HepG2 (cell line): ENCODE data around the gene RTBDN. TPM values are rescaled to one million over a fixed set of nuclear protein-coding genes. Genes with fewer than 3 reads are reported as not detected.
A peak's percentile ranks its signal among the peaks of the same experiment; 100 is the strongest.

Experiments used
- EHMT2 ChIP-seq: fragments of 200-600 bp; sonication (generic); IDR thresholded peaks from 2 replicates; pipeline ENCODE4 v1.7.0; 2017; ENCODE audit warnings: antibody characterized with exemption, low read depth, low read length, borderline replicate concordance
- ELF3 ChIP-seq: IDR thresholded peaks from 2 replicates; pipeline ENCODE4 v1.6.1; 2016; ENCODE audit warnings: missing genetic modification reagents, missing compliant biosample characterization
- FOXK2 ChIP-seq: fragments of 450-650 bp; IDR thresholded peaks from 2 replicates; pipeline ENCODE4 v1.6.1; 2016
- GTF2F1 ChIP-seq: fragments of 150-350 bp; IDR thresholded peaks from 2 replicates; pipeline ENCODE4 v1.6.1; 2014; ENCODE audit warnings: low read length
- HNRNPLL ChIP-seq: fragments of 200-400 bp; formaldehyde crosslinking; IDR thresholded peaks from 2 replicates; pipeline ENCODE4 v1.6.1; 2017; ENCODE audit warnings: mild to moderate bottlenecking, low read depth, low read length; ENCODE audit not compliant: poor library complexity, severe bottlenecking
- NFKBIZ ChIP-seq: IDR thresholded peaks from 2 replicates; pipeline ENCODE4 v1.6.1; 2018; ENCODE audit warnings: missing genetic modification reagents, missing compliant biosample characterization
- PHB2 ChIP-seq: fragments of 450-650 bp; IDR thresholded peaks from 2 replicates; pipeline ENCODE4 v1.6.1; 2018; ENCODE audit not compliant: partially characterized antibody
- PITX1 ChIP-seq: sonication (generic); formaldehyde crosslinking; IDR thresholded peaks from 2 replicates; pipeline ENCODE4 v1.5.1; 2020; ENCODE audit warnings: mild to moderate bottlenecking, missing genetic modification reagents
- RFX1 ChIP-seq: fragments of 450-650 bp; IDR thresholded peaks from 2 replicates; pipeline ENCODE4 v1.6.1; 2017
- SIX4 ChIP-seq: sonication (generic); formaldehyde crosslinking; IDR thresholded peaks from 2 replicates; pipeline ENCODE4 v1.4.0; 2020; ENCODE audit warnings: missing genetic modification reagents
- SRY ChIP-seq: sonication (generic); formaldehyde crosslinking; IDR thresholded peaks from 2 replicates; pipeline ENCODE4 v1.8.0; 2022; ENCODE audit warnings: mild to moderate bottlenecking, missing genetic modification reagents
- TIGD3 ChIP-seq: sonication (generic); formaldehyde crosslinking; IDR thresholded peaks from 2 replicates; pipeline ENCODE4 v1.5.1; 2020; ENCODE audit warnings: mild to moderate bottlenecking, missing genetic modification reagents, borderline replicate concordance
- ZFP36L2 ChIP-seq: sonication (generic); formaldehyde crosslinking; IDR thresholded peaks from 2 replicates; pipeline ENCODE4 v1.4.0; 2020; ENCODE audit warnings: missing genetic modification reagents
- ZMYM2 ChIP-seq: sonication (generic); formaldehyde crosslinking; IDR thresholded peaks from 2 replicates; pipeline ENCODE4 v1.8.0; 2022; ENCODE audit warnings: mild to moderate bottlenecking, missing genetic modification reagents
- ZNF10 ChIP-seq: sonication (generic); formaldehyde crosslinking; IDR thresholded peaks from 2 replicates; pipeline ENCODE4 v1.4.0; 2020; ENCODE audit warnings: mild to moderate bottlenecking, low read depth, missing genetic modification reagents, borderline replicate concordance
- ZNF121 ChIP-seq: sonication (generic); formaldehyde crosslinking; IDR thresholded peaks from 2 replicates; pipeline ENCODE4 v1.5.0; 2020; ENCODE audit warnings: mild to moderate bottlenecking, missing genetic modification reagents
- ZNF235 ChIP-seq: sonication (generic); formaldehyde crosslinking; IDR thresholded peaks from 2 replicates; pipeline ENCODE4 v1.8.1; 2023; ENCODE audit warnings: mild to moderate bottlenecking, missing genetic modification reagents, borderline replicate concordance
- ZNF263 ChIP-seq: sonication (generic); formaldehyde crosslinking; IDR thresholded peaks from 2 replicates; pipeline ENCODE4 v1.4.0; 2020; ENCODE audit warnings: missing genetic modification reagents
- ZNF543 ChIP-seq: sonication (generic); formaldehyde crosslinking; IDR thresholded peaks from 2 replicates; pipeline ENCODE4 v1.4.0; 2020; ENCODE audit warnings: mild to moderate bottlenecking, missing genetic modification reagents
- ZNF589 ChIP-seq: sonication (generic); formaldehyde crosslinking; conservative IDR thresholded peaks from 2 replicates; pipeline ENCODE4 v1.8.0; 2022; ENCODE audit warnings: mild to moderate bottlenecking, moderate library complexity, missing genetic modification reagents
- ZNF615 ChIP-seq: sonication (generic); formaldehyde crosslinking; IDR thresholded peaks from 2 replicates; pipeline ENCODE4 v1.5.0; 2020; ENCODE audit warnings: mild to moderate bottlenecking, missing genetic modification reagents, borderline replicate concordance
- ZNF629 ChIP-seq: sonication (generic); formaldehyde crosslinking; conservative IDR thresholded peaks from 2 replicates; pipeline ENCODE4 v1.5.0; 2020; ENCODE audit warnings: missing genetic modification reagents
- ZSCAN30 ChIP-seq: sonication (generic); formaldehyde crosslinking; IDR thresholded peaks from 2 replicates; pipeline ENCODE4 v1.5.0; 2020; ENCODE audit warnings: mild to moderate bottlenecking, missing genetic modification reagents
- ZSCAN9 ChIP-seq: IDR thresholded peaks from 2 replicates; pipeline ENCODE4 v1.6.1; 2016; ENCODE audit warnings: borderline replicate concordance
- polyA plus RNA-seq, 8 experiments: library from polyadenylated mRNA; depleted of rRNA in 3 of 8; stranded (reverse) in 7 of 8; unstranded in 1 of 8; fragments of >200 nt; fragmentation: Illumina TruSeq in 4 of 8; extraction: Trizol in 4 of 8; gene quantifications; 2 replicates each; pipeline versions ENCODE4 v1.2.1 to v1.2.3, GENCODE V29; 2011 to 2016; ENCODE audit warnings: low read depth in 4 of 8, missing spikeins in 1 of 8, mixed read lengths in 1 of 8; ENCODE audit not compliant: insufficient read depth in 1 of 8
- total RNA-seq, 5 experiments: library from RNA; depleted of rRNA; stranded (reverse); fragments of >200 nt; fragmentation: Illumina TruSeq; extraction: Trizol; gene quantifications; 2 replicates each; pipeline ENCODE4 v1.2.3, GENCODE V29; 2016; ENCODE audit warnings: low read depth in 1 of 5
- TF ChIP-seq, protein P1 (sequence below): fragments of 450-650 bp; IDR thresholded peaks from 2 replicates; pipeline ENCODE4 v1.6.1; 2016
- TF ChIP-seq, protein P2 (sequence below), 2 experiments: fragments of 450-650 bp in 1 of 2; sonication (generic) in 1 of 2; formaldehyde crosslinking; IDR thresholded peaks; 2 replicates each; pipeline versions ENCODE4 v1.5.0 to v1.8.0; 2020 to 2022; ENCODE audit warnings: mild to moderate bottlenecking in 1 of 2, missing genetic modification reagents in 1 of 2
- TF ChIP-seq, protein P3 (sequence below): sonication (generic); formaldehyde crosslinking; conservative IDR thresholded peaks from 2 replicates; pipeline ENCODE4 v1.4.0; 2020; ENCODE audit warnings: missing genetic modification reagents

The RTBDN gene
- total and polyA plus RNA-seq, 2 of the 13 experiments (the other 11 are each of a cell fraction or from before 2014, with no cell fraction given) = 0.27 to 0.48 TPM

GRCh38 chr19:12789904-12790619 lies 44.3 kb downstream of the RTBDN start (continued):
- TF ChIP-seq, protein P1, sequence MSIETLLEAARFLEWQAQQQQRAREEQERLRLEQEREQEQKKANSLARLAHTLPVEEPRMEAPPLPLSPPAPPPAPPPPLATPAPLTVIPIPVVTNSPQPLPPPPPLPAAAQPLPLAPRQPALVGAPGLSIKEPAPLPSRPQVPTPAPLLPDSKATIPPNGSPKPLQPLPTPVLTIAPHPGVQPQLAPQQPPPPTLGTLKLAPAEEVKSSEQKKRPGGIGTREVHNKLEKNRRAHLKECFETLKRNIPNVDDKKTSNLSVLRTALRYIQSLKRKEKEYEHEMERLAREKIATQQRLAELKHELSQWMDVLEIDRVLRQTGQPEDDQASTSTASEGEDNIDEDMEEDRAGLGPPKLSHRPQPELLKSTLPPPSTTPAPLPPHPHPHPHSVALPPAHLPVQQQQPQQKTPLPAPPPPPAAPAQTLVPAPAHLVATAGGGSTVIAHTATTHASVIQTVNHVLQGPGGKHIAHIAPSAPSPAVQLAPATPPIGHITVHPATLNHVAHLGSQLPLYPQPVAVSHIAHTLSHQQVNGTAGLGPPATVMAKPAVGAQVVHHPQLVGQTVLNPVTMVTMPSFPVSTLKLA = no peak
- TF ChIP-seq ZSCAN9 (CRISPR knock-in tag) (no peak; the same call in 1 of the 2 replicates), GTF2F1 (no peak), SRY (no peak), ZMYM2 (CRISPR knock-in tag) (no peak), ZFP36L2 (CRISPR knock-in tag) (no peak), ZNF263 (CRISPR knock-in tag) (no peak), ELF3 (CRISPR knock-in tag) (no peak; the same call in 1 of the 2 replicates), PITX1 (CRISPR knock-in tag) (peak; percentile 10; the same call in 1 of the 2 replicates), EHMT2 (no peak), ZSCAN30 (CRISPR knock-in tag) (no peak), NFKBIZ (CRISPR knock-in tag) (no peak), ZNF235 (CRISPR knock-in tag) (no peak), FOXK2 (peak; percentile 87), ZNF615 (CRISPR knock-in tag) (no peak), PHB2 (no peak), SIX4 (CRISPR knock-in tag) (no peak), ZNF589 (CRISPR knock-in tag) (no peak), TIGD3 (CRISPR knock-in tag) (no peak), ZNF629 (CRISPR knock-in tag) (no peak), ZNF543 (CRISPR knock-in tag) (no peak; the same call in 1 of the 2 replicates), RFX1 (peak; percentile 96), ZNF121 (CRISPR knock-in tag) (no peak), HNRNPLL (peak; percentile 95), ZNF10 (CRISPR knock-in tag) (no peak)
- TF ChIP-seq, protein P2, sequence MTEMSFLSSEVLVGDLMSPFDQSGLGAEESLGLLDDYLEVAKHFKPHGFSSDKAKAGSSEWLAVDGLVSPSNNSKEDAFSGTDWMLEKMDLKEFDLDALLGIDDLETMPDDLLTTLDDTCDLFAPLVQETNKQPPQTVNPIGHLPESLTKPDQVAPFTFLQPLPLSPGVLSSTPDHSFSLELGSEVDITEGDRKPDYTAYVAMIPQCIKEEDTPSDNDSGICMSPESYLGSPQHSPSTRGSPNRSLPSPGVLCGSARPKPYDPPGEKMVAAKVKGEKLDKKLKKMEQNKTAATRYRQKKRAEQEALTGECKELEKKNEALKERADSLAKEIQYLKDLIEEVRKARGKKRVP (CRISPR knock-in tag; IDR thresholded peaks at IDR 0.05) = no peak
- TF ChIP-seq, protein P3, sequence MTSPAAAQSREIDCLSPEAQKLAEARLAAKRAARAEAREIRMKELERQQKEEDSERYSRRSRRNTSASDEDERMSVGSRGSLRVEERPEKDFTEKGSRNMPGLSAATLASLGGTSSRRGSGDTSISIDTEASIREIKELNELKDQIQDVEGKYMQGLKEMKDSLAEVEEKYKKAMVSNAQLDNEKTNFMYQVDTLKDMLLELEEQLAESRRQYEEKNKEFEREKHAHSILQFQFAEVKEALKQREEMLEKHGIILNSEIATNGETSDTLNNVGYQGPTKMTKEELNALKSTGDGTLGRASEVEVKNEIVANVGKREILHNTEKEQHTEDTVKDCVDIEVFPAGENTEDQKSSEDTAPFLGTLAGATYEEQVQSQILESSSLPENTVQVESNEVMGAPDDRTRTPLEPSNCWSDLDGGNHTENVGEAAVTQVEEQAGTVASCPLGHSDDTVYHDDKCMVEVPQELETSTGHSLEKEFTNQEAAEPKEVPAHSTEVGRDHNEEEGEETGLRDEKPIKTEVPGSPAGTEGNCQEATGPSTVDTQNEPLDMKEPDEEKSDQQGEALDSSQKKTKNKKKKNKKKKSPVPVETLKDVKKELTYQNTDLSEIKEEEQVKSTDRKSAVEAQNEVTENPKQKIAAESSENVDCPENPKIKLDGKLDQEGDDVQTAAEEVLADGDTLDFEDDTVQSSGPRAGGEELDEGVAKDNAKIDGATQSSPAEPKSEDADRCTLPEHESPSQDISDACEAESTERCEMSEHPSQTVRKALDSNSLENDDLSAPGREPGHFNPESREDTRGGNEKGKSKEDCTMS (CRISPR knock-in tag) = no peak
